SH-SY5Y (cell line): Measurements from ENCODE around the gene CARS1.

Experiments used
- GATA2 ChIP-seq: IDR thresholded peaks from 2 replicates; pipeline ENCODE4 v1.6.1; 2011; ENCODE audit warnings: mild to moderate bottlenecking, low read depth, low read length
- GATA3 ChIP-seq: IDR thresholded peaks from 2 replicates; pipeline ENCODE4 v1.6.1; 2011; ENCODE audit warnings: low read depth, mild to moderate bottlenecking, low read length, moderate library complexity

DNA sequence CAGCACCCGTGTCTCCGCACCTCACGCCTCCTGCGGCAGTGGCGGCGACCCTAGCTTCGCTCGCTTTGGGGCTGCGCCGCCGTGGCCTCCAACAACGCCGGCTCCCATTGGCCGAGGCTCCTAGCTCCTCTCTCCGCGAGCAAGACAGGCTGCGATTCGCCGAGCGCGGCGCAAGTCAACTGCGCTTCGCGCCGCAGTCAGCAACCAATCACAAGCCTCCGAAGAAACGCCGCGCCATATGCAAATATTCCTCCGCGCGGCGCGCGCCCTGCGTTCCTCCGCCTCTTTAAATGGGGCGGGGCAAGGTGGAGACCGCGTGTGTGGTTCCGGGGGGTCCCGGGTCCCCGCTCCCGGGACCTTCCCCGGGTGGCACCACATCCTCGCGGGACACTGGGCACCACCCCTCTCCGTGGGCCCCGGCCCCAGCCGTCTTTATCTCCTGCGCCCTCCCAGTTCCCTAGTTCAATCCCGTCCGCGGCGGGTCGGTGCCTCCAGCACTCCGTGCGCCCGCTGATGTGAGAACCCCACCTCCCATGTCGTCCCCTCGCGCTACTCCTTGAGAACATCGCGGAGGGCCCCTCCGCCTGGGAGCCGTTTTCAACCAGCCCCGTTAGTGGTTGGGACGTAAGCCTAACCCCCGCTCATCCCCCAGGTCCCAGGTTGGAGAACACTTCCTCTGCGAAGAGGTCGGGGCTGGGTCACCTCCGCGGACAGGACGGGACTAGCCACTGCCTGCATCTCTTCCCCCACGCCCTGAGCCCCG lies 64.8 kb downstream of the CARS1 start, which contains the start of gene NAP1L4:
- TF ChIP-seq GATA3 (no peak), GATA2 (no peak)
